GM18520 (cell line): Measurements from ENCODE around the gene EML3.
A peak's percentile ranks its signal among the peaks of the same experiment; 100 is the strongest.
"Not testable (repeated sequence)": the region's sequence is repeated elsewhere in the genome, so short reads cannot be mapped to it uniquely, and the experiment has no call there.

Source experiments
- ATAC-seq: cut with Tn5 transposase; IDR thresholded peaks from one replicate; pipeline ENCODE4 v1.9.1; 2021; ENCODE audit not compliant: unreplicated experiment

Gene EML3, protein sequence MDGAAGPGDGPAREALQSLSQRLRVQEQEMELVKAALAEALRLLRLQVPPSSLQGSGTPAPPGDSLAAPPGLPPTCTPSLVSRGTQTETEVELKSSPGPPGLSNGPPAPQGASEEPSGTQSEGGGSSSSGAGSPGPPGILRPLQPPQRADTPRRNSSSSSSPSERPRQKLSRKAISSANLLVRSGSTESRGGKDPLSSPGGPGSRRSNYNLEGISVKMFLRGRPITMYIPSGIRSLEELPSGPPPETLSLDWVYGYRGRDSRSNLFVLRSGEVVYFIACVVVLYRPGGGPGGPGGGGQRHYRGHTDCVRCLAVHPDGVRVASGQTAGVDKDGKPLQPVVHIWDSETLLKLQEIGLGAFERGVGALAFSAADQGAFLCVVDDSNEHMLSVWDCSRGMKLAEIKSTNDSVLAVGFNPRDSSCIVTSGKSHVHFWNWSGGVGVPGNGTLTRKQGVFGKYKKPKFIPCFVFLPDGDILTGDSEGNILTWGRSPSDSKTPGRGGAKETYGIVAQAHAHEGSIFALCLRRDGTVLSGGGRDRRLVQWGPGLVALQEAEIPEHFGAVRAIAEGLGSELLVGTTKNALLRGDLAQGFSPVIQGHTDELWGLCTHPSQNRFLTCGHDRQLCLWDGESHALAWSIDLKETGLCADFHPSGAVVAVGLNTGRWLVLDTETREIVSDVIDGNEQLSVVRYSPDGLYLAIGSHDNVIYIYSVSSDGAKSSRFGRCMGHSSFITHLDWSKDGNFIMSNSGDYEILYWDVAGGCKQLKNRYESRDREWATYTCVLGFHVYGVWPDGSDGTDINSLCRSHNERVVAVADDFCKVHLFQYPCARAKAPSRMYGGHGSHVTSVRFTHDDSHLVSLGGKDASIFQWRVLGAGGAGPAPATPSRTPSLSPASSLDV

DNA sequence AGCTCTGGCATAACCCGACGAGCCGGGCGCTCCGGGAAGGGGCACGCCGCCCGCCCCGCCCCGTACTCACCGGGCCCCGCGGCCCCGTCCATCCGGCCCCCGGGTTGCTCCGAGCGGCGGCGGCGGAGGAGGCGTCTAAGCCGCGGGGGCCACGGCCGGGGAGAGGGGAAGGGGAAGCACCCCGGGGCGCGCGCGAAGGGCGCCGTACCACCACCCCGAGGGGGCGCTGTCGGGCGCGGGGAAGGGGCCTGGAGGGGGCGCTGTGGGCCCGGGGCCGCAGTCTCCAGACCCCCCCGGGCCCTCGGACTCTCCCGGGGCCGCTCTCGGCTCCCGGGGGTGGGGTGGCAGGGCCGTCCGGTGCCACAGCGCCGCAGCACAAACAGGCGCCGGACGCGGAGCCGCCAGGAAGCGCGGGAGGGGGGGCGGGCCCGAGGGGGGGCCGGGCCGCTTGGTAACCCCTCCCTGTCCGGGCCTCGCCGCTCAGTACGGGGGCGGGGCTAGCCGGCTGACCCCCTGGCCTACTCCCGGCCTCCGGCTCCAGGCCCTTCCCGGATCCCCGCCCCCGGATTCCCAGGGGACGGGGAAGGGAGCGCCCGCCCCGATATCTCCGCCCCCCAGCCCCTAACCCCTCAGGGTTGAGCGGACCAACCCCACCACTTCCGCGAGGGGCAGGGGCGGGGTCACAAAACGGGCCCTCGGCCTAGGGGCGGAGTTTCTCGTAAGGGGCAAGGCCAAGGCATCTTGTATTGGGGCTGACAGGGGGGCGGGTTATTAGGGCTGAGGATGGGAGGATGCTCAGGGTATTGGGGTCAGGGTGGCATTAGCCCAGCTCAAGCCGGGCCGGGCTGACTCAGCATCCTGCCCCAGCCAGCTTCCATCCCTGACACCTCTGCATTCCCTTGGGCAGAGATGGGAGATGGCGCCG is at the start of gene EML3, which contains the start of gene ROM1:
Gene EML3 (minus strand): TSS at position 410 of the 925 bp plus-strand sequence. CDS start 318 bp downstream, at position 92.
Gene ROM1 (plus strand): TSS at position 892 of the 925 bp plus-strand sequence. CDS start 25 bp downstream, at position 917.
- ATAC-seq = peak; percentile 52

DNA sequence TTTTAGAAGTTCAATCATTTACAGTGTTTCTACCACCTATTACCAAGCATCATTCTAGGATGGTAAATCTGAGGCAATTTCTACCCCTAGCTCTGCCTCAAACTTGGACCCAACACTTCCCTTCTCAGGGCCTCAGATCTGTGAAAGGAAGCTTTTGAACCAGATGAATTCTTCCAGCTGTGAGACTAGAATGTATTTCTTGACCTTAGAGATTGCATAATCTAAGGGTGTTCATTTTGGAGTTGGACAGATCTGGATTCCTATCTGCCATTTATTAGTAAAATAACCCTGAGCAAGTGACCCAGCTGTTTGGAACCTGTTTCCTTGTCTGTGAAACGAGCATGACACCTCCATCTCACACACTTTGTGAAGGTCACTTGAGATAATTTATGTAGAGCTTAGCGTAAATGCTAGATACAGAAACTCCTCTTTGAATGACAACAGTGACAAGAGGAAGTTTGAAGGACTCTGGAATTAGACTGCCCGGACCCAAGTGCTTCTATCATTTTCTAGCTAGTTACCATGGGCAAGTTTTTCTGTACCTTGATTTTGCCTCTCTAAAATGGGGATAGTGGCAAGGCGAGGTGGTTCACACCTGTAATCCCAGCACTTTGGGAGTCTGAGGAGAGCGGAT is 44.3 kb upstream of the EML3 start:
- no peak for ATAC-seq

DNA sequence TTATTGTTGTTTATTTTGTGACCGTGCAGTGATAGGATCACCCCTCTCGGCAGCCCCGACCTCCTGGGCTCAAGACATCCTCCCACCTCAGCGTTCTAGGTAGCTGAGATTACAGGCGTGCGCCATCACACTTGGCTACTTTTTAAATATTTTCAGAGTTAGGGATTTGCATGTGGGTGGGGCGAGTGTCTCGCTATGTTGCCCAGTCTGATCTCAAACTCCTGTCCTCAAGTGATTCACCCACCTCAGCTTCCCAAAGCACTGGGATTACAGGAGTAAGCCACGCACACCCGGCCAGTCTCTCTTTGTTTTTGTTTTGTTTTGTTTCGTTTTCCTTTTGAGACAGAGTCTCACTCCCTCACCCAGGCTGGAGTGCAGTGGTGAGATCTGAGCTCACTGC is 41.7 kb upstream of the EML3 start:
- ATAC-seq = no peak

DNA sequence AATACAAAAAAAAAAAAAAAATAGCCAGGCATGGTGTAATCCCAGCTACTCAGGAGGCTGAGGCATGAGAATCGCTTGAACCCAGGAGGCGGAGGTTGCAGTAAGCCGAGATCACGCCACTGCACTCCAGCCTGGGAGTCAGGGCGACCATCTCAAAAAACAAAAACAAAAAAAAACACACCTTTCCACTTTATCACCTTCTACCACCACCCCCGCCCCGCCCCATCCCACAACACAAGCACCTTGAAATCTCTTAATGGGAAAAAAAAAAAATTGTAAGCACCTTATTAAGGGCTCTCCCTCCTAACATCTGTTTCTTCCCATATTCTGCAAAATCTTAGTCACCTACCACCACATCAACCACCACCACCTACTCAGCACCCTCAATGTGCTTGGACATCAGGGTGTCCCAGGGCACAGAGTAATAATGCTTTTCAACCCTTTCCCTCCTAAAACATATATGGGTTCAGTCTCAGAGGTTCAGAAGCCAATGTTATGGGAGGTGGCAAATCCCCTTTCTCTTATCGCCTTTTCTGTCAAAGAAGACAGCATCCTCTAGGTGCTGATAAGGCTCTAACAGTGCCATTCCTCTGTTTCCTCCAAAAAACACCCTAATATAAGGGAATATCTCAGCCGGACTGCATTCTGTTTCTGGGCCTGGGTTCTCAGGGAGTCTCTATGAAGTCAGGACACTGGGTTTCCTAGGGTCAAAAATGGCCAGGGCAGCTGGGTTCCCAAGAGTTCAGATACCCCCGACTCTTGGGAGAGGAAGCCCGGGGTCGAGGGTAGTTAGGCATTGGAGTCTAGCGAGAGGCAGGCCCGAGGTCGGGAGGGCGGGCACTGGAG is 39.8 kb upstream of the EML3 start:
- ATAC-seq = no peak

DNA sequence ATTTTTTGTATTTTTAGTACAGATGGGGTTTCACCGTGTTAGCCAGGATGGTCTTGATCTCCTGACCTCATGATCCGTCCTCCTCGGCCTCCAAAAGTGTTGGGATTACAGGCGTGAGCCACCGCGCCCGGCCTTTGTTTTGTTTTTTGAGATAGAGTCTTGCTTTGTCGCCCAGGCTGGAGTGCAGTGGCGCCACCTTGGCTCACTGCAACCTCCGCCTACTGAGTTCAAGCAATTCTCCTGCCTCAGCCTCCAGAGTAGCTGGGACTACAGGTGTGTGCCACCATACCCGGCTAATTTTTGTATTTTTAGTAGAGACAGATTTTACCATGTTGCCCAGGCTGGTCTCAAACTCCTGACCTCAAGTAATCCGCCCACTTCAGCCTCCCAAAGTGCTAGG is 37.7 kb upstream of the EML3 start:
- not testable (repeated sequence) for ATAC-seq

DNA sequence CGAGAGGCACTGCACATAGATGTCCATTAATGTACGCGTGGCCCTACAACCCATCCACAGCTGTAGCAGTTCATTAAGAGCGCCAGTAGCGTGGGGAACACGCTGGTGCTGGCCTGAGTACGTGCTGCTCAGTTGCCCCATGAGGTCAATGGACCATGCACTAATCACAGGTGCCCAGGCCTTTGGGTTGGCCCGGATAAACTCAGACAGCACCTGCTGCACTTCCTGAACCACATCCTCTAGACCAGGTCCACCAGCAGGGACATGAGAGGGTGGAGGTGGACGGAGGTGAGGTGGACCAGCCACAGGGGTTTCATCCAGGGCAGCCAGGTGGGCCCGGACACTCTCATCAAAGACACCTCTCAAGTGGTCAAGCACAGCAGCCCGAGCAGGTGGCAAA is 36.9 kb upstream of the EML3 start:
- no peak for ATAC-seq

DNA sequence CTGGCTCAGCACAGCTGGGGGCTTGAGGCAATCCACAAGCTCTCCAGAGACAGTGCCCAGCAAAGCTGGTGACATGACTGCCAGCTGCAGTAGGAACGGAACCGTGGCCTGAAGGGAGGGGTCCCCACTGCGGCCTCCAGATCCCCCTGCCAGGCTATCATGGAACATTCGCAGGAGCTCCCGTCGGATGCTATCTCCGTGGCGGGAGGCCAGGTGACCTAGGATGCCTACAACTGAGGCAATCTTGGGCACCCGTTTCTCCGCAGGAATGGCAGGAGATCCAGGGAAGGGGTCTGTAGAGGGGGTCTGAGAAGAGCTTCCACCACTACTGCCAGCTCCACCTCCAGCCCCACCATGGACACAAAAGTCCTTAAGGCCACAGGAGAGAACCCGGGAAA is 36.4 kb upstream of the EML3 start:
- ATAC-seq = no peak

DNA sequence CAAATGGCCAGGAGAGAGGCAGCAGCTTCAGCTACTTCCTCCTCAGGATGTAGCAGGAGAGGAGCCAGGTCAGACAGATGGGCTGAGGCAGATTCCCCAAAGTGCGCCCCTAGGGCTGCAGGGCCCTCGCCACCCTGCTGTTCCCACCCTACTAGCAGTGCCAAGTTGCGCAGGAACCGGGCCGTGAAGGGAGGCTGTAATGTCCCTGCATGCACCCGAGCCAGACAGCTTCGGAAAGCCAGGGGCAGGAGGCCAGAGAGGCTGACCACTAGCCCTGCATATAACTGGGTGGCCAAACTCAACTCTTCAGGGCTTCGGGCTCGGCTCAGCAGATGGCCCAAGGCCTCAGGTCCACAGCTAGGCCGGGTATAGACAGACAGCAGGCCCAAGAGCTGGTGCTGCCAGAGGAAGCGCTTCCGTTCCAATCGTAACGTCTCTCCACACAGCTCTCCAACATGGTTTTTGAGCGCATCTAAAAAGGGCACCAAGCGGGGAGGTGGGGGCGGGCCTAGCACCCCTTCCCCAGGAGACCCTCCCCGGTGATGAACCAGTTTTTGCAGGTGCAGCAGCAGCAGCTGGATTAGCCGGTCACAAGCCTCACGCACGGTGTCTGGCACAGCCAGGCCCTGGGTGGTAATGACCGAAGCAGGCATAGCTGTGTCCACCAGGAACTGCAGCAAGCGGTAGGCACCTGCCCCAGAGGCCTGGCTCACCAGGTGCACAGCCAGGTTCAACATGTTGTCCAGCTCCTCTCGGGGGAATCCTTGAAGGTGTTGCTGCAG is 35.8 kb upstream of the EML3 start:
- ATAC-seq = no peak

DNA sequence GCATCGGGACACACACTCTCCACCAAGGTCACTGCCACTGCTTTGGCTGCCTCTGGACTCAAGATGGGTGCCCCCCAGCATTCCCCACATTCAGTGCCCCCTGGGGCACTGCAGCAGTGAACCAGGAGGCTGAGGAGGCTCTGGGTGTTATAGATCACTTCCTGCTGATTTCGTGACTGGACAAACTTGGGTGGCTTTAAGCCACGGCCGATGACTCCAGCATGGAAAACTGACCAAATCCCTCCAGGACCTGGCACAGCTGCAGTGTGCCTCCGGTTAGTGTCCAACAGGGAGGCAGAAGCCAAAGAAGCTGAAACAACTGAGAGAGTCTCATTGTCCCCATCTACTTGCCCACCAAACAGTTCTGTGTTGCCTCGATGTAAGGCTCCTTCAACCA is 35.0 kb upstream of the EML3 start:
- ATAC-seq = no peak

DNA sequence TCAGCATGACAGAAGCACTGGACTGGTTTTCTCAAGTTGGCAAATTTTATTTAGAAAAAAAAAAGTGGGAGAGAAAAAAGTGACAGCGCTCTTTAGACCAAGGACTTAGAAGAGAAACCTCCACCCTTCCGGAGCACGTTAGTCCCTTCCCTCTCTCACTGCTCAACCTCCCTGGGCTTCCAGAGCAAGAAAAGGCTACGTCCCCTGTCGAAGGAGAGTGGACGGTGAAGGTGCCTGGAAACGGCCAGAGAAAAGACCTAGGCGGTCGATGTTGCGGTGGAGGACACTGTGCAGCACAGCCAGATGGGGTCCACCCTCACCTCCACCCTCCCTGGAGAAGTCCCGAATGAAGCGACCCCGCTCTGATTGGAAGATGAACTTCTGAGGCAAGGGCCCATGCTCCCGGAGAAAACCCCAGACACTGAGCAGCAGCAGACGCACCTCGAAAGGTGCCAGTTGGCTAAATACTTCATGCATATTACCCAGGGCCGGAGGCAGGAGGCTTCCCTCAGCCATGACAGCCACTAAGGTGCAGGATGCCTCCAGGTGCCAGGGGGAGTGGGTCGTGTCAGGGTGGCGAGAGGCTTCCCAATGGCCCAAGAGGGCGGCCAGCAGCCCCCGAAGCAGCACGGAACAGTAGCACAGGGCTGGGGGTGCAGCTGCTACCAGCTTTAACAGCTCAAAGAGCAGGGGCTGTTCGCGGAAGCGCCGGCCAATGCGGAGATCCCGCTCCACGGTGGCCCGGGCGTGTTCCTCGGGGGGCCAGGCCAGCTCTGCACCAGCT is 34.4 kb upstream of the EML3 start:
- no peak for ATAC-seq

DNA sequence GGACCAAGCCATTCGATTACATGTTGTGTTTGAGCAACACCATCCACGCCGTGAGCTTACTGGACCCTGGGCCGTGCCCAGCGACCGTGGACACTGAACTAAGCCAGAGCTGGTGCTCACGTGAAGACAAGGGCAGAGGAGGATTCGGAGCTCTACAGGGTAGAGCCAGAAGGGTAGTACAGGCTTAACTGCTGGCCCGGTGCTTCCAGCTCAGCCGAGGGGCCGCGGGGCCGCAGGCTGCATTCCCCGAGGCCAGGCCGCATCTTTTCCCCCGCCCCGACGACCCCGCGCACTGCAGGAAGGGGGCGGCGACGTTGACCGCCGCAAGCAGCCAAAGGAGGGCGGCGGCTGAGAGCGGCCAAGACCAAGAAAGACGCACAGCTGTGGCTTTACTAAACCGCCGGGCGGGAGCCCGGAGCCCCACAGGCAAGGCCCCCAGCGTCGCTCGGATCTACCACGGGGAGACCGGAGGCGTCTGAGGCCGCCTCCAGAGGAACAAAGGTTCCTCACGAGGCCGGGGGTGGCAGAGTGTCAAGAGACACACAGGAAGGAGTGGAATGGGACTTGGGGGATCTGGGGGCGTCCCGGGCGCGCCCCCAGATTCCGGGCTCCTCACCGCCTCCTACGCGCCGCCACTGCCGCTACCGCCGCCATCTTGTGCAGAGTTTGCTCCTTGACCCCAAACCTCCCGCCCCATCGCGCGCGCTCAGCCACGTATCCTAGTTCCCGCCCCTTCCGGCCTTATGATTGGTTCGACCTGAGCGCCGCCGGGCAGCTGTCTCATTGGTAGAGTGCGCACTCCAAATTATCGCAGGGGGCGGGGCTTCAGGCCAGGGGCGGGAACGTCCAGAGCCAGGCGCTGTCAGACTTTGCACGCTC is 33.6 kb upstream of the EML3 start, which contains the start of gene GANAB:
Gene GANAB (minus strand): TSS at position 668 of the 879 bp plus-strand sequence. CDS start 14 bp downstream, at position 654.
- peak; percentile 81 for ATAC-seq

DNA sequence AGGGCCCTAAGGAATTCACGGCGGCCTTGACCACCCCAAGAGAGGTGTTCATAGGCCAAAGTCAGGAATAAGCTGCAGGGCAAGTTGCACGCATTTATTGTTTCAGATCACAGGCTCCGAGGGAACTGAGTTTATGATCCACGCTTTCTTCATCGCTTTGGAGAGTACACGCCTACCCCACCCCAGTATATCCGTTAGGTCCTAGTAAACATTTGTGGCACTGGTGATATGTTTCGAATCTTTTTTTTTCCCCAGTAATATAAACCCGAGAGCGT is 33.0 kb upstream of the EML3 start:
- ATAC-seq = no peak

DNA sequence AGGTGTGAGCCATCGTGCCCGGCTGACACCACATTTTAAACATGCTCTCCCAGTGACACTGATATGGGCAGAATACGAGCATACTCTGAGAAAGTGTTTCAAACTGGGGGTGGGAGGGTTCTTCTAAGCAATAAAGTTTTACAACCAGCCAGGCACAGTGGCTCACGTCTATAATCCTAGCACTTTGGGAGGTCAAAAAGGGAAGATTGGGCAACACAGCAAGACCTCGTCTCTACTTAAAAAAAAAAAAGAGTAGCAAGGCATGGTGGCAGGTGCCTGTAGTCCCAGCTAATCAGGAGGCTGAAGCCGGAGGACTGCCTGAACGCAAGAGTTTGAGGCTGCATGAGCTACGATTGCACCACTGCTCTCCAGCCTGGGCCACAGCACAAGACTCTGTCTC is 31.6 kb upstream of the EML3 start:
- ATAC-seq = no peak

DNA sequence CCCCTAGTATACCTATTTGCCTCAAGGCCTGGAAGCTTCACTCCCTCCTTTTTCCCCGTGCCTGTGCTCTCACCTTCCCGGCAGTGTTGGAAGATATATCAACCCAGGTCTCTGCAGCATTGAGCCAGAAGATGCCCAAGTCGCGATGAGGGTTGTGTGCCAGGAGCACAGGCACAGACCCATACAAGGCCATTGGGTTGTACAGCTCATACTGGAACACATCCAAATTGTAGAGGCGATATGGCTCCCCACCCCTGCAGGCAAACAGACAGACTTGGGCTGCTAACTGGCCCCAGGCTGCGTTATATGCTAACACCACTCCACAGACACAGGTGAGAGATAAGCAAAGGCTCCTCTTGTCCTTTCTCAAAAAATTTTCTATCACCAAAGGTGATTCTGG is 19.9 kb upstream of the EML3 start:
- no peak for ATAC-seq

DNA sequence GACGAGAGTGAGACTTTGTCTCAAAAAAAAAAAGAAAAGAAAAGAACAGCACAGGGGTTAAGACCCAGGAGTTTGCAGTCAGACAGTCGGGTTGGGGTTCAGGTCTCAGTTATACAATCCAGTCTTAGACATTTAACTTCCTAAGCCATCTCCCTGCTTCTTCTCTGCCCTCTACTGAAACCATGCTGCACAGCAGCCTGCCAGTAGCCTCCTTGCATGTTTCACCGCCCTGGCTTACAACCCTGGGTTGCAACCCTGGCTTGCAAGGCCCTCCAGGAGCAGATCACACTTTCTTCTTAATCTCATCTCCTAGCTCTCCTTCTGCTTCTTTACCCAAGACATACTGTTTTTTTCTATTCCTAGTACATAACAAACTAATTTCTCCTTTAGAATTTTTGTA is 15.1 kb upstream of the EML3 start:
- ATAC-seq = no peak

DNA sequence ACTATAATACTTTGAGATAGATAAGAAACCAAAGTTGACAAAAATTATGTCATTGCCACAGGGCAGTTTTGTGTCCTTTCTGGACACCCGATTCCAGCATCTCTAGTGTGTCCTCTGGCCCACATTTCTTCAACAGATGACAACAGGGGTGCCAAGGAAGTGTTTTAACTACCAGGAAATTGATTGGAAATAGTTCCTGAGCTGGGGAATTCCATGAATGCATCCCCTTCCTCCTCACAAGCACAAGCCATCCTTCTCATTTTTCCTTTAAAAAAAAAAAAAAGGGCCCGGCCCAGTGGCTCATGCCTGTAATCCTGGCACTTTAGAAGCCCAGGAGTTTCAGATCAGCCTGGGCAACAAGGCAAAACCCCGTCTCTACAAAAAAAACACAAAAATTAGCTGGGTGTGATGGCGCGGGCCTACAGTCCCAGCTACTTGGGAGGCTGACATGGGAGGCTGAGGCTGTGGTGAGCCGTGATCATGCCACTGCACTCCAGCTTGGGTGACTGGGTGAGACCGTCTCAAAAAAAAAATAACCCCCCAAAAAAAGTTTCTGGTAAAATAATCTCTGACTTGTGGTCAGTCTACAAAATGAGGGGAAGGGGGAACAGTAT is 10.0 kb upstream of the EML3 start:
- ATAC-seq = no peak
